K562 (cell line): ENCODE results near the gene SLC31A1. TPM values are rescaled to one million over a fixed set of nuclear protein-coding genes. Genes with fewer than 3 reads are reported as not detected.

Experiments used
- ATAC-seq: fragments of 200-7000 bp; cut with Tn5 transposase; 3 replicates; pipeline ENCODE4 v1.9.1; 2020; ENCODE audit warnings: moderate library complexity
- BruUV-seq: library from RNA; stranded (reverse); fragments of 400-500 nt; replicated peaks from 2 replicates; lab custom pipeline; 2021; lab: Mats Ljungman, UMichigan
- CTCF ChIA-PET: fragments of 300-600 bp; formaldehyde crosslinking; extraction: SDS; loops from one replicate; lab custom pipeline; 2021; ENCODE audit warnings: low intra/inter-chr PET ratio; lab: Yijun Ruan, JAX
- POLR2A ChIA-PET: fragments of 300-600, 350-650 bp; sonication (Branson Sonifier 250); formaldehyde crosslinking; extraction: SDS; loops from one replicate; lab custom pipeline; 2021; ENCODE audit warnings: antibody characterized with exemption, inconsistent platforms; lab: Yijun Ruan, JAX
- DNase-seq, 4 experiments: peaks; one replicate each; pipeline versions ENCODE4 v3.0.0 to v3.0.0-alpha.2; 2011 to 2018; ENCODE audit warnings: low spot score in 3 of 4, mixed read lengths in 3 of 4; ENCODE audit errors: extremely low read depth in 1 of 4
- FAIRE-seq: peaks from 2 replicates; lab custom pipeline; 2011; peaks lifted over from hg19 to GRCh38; lab: Jason Lieb, UNC
- H2AFZ ChIP-seq: 2 replicates; pipeline ENCODE4 v1.6.0; 2011; ENCODE audit warnings: low read depth, low read length, control low read depth, inconsistent platforms
- H3K27ac ChIP-seq: fragments of 200-600 bp; 3 replicates; pipeline ENCODE4 v1.8.0; 2011; ENCODE audit warnings: low read depth, mild to moderate bottlenecking, control low read depth, inconsistent platforms, low read length, moderate library complexity, mixed read lengths; ENCODE audit errors: extremely low read depth
- H3K27me3 ChIP-seq, 2 experiments: fragments of 300-600 bp in 1 of 2; 2 replicates in 1 of 2; 3 replicates in 1 of 2; pipeline versions ENCODE4 v1.6.0 to v1.8.0; 2011; ENCODE audit warnings: inconsistent platforms in 2 of 2, low read length in 2 of 2, mild to moderate bottlenecking in 1 of 2, mixed read lengths in 1 of 2, moderate library complexity in 1 of 2; ENCODE audit not compliant: control insufficient read depth in 2 of 2, insufficient read depth in 2 of 2
- H3K36me3 ChIP-seq: fragments of 300-600 bp; 3 replicates; pipeline ENCODE4 v1.8.0; 2011; ENCODE audit warnings: mild to moderate bottlenecking, low read length, inconsistent platforms; ENCODE audit not compliant: control insufficient read depth, insufficient read depth
- H3K4me1 ChIP-seq, 2 experiments: fragments of 200-600 bp in 1 of 2; replicated peaks in 1 of 2; 2 replicates in 1 of 2; 3 replicates in 1 of 2; pipeline versions ENCODE4 v1.5.1 to v1.8.0; 2011; ENCODE audit warnings: inconsistent platforms in 2 of 2, low read length in 2 of 2, mild to moderate bottlenecking in 1 of 2, mixed read lengths in 1 of 2, moderate library complexity in 1 of 2; ENCODE audit not compliant: control insufficient read depth in 2 of 2, insufficient read depth in 2 of 2
- H3K4me2 ChIP-seq: 2 replicates; pipeline ENCODE4 v1.6.1; 2011; ENCODE audit warnings: low read length, control low read depth, inconsistent platforms, mixed read lengths; ENCODE audit not compliant: insufficient read depth
- H3K4me3 ChIP-seq: fragments of 200-600 bp; sonication (generic), shearing (Covaris generic); 2 replicates; pipeline ENCODE4 v1.5.1; 2016; ENCODE audit warnings: control low read depth, inconsistent platforms
- H3K79me2 ChIP-seq: fragments of 200-600 bp; 3 replicates; pipeline ENCODE4 v1.8.0; 2011; ENCODE audit warnings: low read length, inconsistent platforms; ENCODE audit not compliant: control insufficient read depth, insufficient read depth
- H3K9ac ChIP-seq, 2 experiments: 2 replicates each; pipeline versions ENCODE4 v1.6.0 to v1.6.1; 2011; ENCODE audit warnings: low read depth in 2 of 2, low read length in 2 of 2, control low read depth in 1 of 2, inconsistent platforms in 1 of 2, mild to moderate bottlenecking in 1 of 2, mixed read lengths in 1 of 2; ENCODE audit not compliant: insufficient read depth in 1 of 2
- H3K9me1 ChIP-seq: one replicate; pipeline ENCODE4 v1.6.0; 2011; ENCODE audit warnings: inconsistent platforms, mild to moderate bottlenecking, low read length, moderate library complexity; ENCODE audit not compliant: control insufficient read depth, insufficient read depth
- H3K9me3 ChIP-seq: replicated peaks from 2 replicates; pipeline ENCODE4 v1.5.1; 2011; ENCODE audit warnings: low read depth, low read length, inconsistent platforms; ENCODE audit not compliant: control insufficient read depth, insufficient read depth
- H4K20me1 ChIP-seq: replicated peaks from 2 replicates; pipeline ENCODE4 v1.6.1; 2011; ENCODE audit warnings: low read length, inconsistent platforms, mixed read lengths; ENCODE audit not compliant: control insufficient read depth, insufficient read depth
- LARP7 ChIP-seq: fragments of 450-650 bp; IDR thresholded peaks from 2 replicates; pipeline ENCODE4 v1.6.1; 2016
- MAFG ChIP-seq: fragments of 450-650 bp; conservative IDR thresholded peaks from 2 replicates; pipeline ENCODE4 v1.6.1; 2016; ENCODE audit warnings: missing genetic modification characterization, missing compliant biosample characterization
- NR3C1 ChIP-seq: sonication (generic); formaldehyde crosslinking; IDR thresholded peaks from 2 replicates; pipeline ENCODE4 v1.8.1; 2022; ENCODE audit warnings: missing genetic modification reagents
- XRCC4 ChIP-seq: IDR thresholded peaks from one replicate; pipeline ENCODE4 v1.6.1; 2011; ENCODE audit not compliant: insufficient read depth, insufficient read length; ENCODE audit errors: extremely low read depth
- ZBTB26 ChIP-seq: fragments of 450-650 bp; formaldehyde crosslinking; IDR thresholded peaks from 2 replicates; pipeline ENCODE4 v1.4.0; 2022; ENCODE audit warnings: missing genetic modification characterization
- WGBS: fragments of 100-300 bp; shearing (Covaris generic); methylation state at CpG from one replicate; pipeline ENCODE4 v1.1.6; 2016; ENCODE audit warnings: low coverage, mixed read lengths; ENCODE audit not compliant: insufficient coverage; ENCODE audit errors: missing lambda C conversion rate; 5-methylcytosine and 5-hydroxymethylcytosine counted together
- in situ Hi-C: fragments of 300-500 bp; cut with MboI; formaldehyde crosslinking; loops from 4 replicates; pipeline ENCODE4 v1.15.0; 2018; ENCODE audit warnings: inconsistent platforms, mixed read lengths
- intact Hi-C: fragments of 100-400 bp; cut with micrococcal nuclease; formaldehyde crosslinking; loops from 2 replicates; pipeline ENCODE4 v1.14.2; 2022
- polyA plus RNA-seq, 8 experiments: library from polyadenylated mRNA; depleted of rRNA in 4 of 8; stranded (reverse) in 5 of 8; unstranded in 3 of 8; fragments of >200 nt; fragmentation: Nextera tagmentation in 2 of 8; fragmentation: Illumina TruSeq in 1 of 8; extraction: Ambion mirVana in 2 of 8; extraction: Trizol in 1 of 8; gene quantifications; 2 replicates each; pipeline versions ENCODE4 v1.2.1 to v1.2.3, GENCODE V29; 2011 to 2014; ENCODE audit warnings: inconsistent platforms in 1 of 8, missing spikeins in 1 of 8
- total RNA-seq, 7 experiments: library from RNA; depleted of rRNA in 6 of 7; stranded (reverse); fragments of >200 nt in 6 of 7; fragmentation: Illumina TruSeq in 2 of 7; extraction: Trizol in 2 of 7; gene quantifications; 2 replicates each; pipeline versions ENCODE4 v1.2.1 to v1.2.3, GENCODE V29; 2011 to 2021; ENCODE audit warnings: low replicate concordance in 1 of 7

SLC31A1 gene
- total and polyA plus RNA-seq, 9 of the 15 experiments (the other 6 are each of a cell fraction or from before 2014, with no cell fraction given), result 15.4 to 40.7 (median 25.9) TPM

DNA sequence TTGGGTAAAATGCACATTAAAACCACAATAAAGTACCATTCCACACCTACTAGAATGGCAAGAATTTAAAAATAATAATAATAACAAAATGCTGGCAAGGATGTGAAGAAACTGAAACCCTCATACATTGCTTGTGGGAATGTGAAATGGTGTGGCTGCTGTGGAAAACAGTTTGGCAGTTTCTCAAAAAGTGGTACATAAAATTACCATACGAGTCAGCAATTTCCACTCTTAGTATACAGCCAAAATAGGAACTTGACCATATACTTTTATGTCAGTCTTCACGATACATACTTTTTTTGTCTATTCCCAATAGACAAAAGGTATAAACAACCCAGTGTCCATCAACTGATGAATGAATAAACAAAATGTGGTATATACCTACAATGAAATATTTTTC, 15.9 kb upstream of the SLC31A1 start (continued):
- peak; percentile 69; the same call in 1 of the 2 replicates for TF ChIP-seq MAFG
- no peak for TF ChIP-seq LARP7

DNA sequence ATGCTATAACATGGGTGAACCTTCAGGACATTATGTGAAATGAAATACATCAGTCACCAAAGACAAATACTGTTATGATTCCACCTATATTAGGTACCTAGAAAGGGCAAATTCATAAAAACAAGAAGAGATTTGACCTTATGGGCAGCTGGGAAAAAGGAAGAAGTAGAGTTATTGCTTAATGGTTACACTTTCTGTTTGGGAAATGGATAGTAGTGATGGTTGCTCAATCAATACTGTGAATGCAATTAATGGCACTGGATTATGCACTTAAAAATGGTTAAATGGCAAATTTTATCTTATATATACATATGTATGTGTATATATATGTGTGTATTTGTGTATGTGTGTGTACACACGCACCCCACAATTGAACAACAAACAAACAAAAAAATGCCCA, 15.5 kb upstream of the SLC31A1 start:
- intact Hi-C loops (no loop called here), in situ Hi-C loops (no loop called here)
- Histone ChIP-seq H3K36me3 (peaks cover 67% of the 10 kb centered on the region; the same call in 2 of the 3 replicates), H3K27ac (no peak overlapping the region), H3K9me1 (no peaks in the 10 kb centered on the region), H3K27me3 (no peaks in the 10 kb centered on the region), H3K79me2 (no peaks in the 10 kb centered on the region), H3K9me3 (no peaks in the 10 kb centered on the region), H3K4me3 (no peak overlapping the region), H2AFZ (no peak overlapping the region), H3K4me2 (no peak overlapping the region), H3K9ac (no peak overlapping the region), H3K4me1 (no peaks in the 10 kb centered on the region), H4K20me1 (no peaks in the 10 kb centered on the region)
- DNase-seq (no peak), ATAC-seq (no peak), FAIRE-seq (no peak)
- WGBS, result 100% methylated on average over 1 of the region's 1 CpG
- POLR2A ChIA-PET, result interaction anchor here (0.6 to 1.8 kb wide), 2 partner anchors 16 to 286 kb away, joined by 3 to 5 read pairs; partner anchors contain the start of genes FKBP15 and SLC31A1
- TF ChIP-seq NR3C1 (CRISPR knock-in tag), result no peak
- BruUV-seq, result no TSS peak
- CTCF ChIA-PET, result no interaction called here

DNA sequence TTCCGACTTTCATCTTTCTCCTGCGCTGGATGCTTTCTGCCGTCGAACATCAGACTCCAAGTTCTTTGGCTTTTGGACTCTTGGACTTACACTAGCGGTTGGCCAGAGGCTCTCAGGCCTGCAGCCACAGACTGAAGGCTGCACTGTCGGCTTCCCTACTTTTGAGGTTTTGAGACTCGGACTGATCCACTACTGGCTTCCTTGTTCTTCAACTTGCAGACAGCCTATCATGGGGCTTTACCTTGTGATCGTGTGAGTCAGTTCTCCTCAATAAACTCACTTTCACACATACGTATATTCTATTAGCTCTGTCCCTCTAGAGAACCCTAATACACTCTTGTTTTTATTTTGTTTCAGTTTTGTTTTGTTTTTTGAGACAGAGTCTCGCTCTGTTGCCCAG, 10.5 kb upstream of the SLC31A1 start:
- FAIRE-seq (no peak), ATAC-seq (no peak), DNase-seq (no peak)
- POLR2A ChIA-PET, result no interaction called here
- CTCF ChIA-PET, result no interaction called here
- TF ChIP-seq ZBTB26 (CRISPR knock-in tag) (no peak), XRCC4 (no peak)
- H3K9me3 ChIP-seq, result no peaks in the 10 kb centered on the region
- no peaks in the 10 kb centered on the region for H3K27me3 ChIP-seq
- H3K4me1 ChIP-seq, result no peaks in the 10 kb centered on the region
- intact Hi-C loops, result no loop called here
- H3K4me3 ChIP-seq, result no peak overlapping the region
- in situ Hi-C loops, result no loop called here
- no peak overlapping the region for H3K9ac ChIP-seq
- peaks cover 48% of the 10 kb centered on the region; the same call in 2 of the 3 replicates for H3K36me3 ChIP-seq
- no peaks in the 10 kb centered on the region; the same call in 2 of the 3 replicates for H3K79me2 ChIP-seq
- H4K20me1 ChIP-seq, result no peaks in the 10 kb centered on the region
- H3K9me1 ChIP-seq, result no peaks in the 10 kb centered on the region
- no peak overlapping the region for H3K4me2 ChIP-seq
- no peak overlapping the region for H3K27ac ChIP-seq
- BruUV-seq, result no TSS peak
- H2AFZ ChIP-seq, result no peak overlapping the region
- WGBS, result 96% methylated on average over 10 of the region's 10 CpGs
